GM23338 (cell line): ENCODE results near the gene MYO5A. TPM values are rescaled to one million over a fixed set of nuclear protein-coding genes. Genes with fewer than 3 reads are reported as not detected.

Experiments used
- ATAC-seq: fragments of 200-7000 bp; cut with Tn5 transposase; 3 replicates; pipeline ENCODE4 v1.9.1; 2020
- DNase-seq: peaks from one replicate; pipeline ENCODE4 v3.0.0-alpha.2; 2015; ENCODE audit warnings: low spot score
- H2AFZ ChIP-seq: fragments of 200-600 bp; sonication (generic); 2 replicates; pipeline ENCODE4 v1.8.0; 2016; ENCODE audit warnings: antibody characterized with exemption, mild to moderate bottlenecking, moderate library complexity
- H3F3A ChIP-seq: fragments of 200-600 bp; sonication (generic); replicated peaks from 2 replicates; pipeline ENCODE4 v1.8.0; 2017; ENCODE audit warnings: antibody characterized with exemption, mixed run types, low read depth
- H3K27ac ChIP-seq: fragments of 200-600 bp; sonication (generic); 2 replicates; pipeline ENCODE4 v1.6.1; 2016; ENCODE audit warnings: low read depth
- H3K27me3 ChIP-seq: fragments of 200-600 bp; sonication (generic); 2 replicates; pipeline ENCODE4 v1.8.0; 2016; ENCODE audit warnings: mild to moderate bottlenecking, mixed run types, moderate library complexity; ENCODE audit not compliant: insufficient read depth
- H3K36me3 ChIP-seq: fragments of 200-600 bp; sonication (generic); 2 replicates; pipeline ENCODE4 v1.8.0; 2016; ENCODE audit warnings: mild to moderate bottlenecking; ENCODE audit not compliant: insufficient read depth
- H3K4me1 ChIP-seq: fragments of 200-600 bp; sonication (generic); 2 replicates; pipeline ENCODE4 v1.8.0; 2016; ENCODE audit warnings: mild to moderate bottlenecking, moderate library complexity; ENCODE audit not compliant: insufficient read depth
- H3K4me2 ChIP-seq: fragments of 200-600 bp; sonication (generic); 2 replicates; pipeline ENCODE4 v1.7.1; 2017; ENCODE audit warnings: mixed run types
- H3K4me3 ChIP-seq: fragments of 200-600 bp; sonication (generic); 2 replicates; pipeline ENCODE4 v1.6.1; 2016; ENCODE audit warnings: mixed run types
- H3K79me2 ChIP-seq: fragments of 200-600 bp; sonication (generic); replicated peaks from 2 replicates; pipeline ENCODE4 v1.8.0; 2017; ENCODE audit warnings: mild to moderate bottlenecking; ENCODE audit not compliant: insufficient read depth
- H3K9me2 ChIP-seq: fragments of 200-600 bp; sonication (generic); 2 replicates; pipeline ENCODE4 v1.8.0; 2017; ENCODE audit not compliant: insufficient read depth
- H4K20me1 ChIP-seq: fragments of 200-600 bp; sonication (generic); replicated peaks from 2 replicates; pipeline ENCODE4 v1.8.0; 2017; ENCODE audit warnings: mild to moderate bottlenecking; ENCODE audit not compliant: insufficient read depth
- H3K27ac Mint-ChIP-seq: 2 replicates; pipeline ENCODE4 v1.8.0; 2020; ENCODE audit warnings: inconsistent platforms, mild to moderate bottlenecking, moderate library complexity, mixed read lengths
- H3K27me3 Mint-ChIP-seq: 3 replicates; pipeline ENCODE4 v1.8.0; 2022; ENCODE audit warnings: low read depth, mild to moderate bottlenecking, moderate library complexity, mixed read lengths, inconsistent platforms; ENCODE audit not compliant: insufficient read depth, poor library complexity
- H3K36me3 Mint-ChIP-seq: 3 replicates; pipeline ENCODE4 v1.8.0; 2021; ENCODE audit warnings: low read depth, mild to moderate bottlenecking, inconsistent platforms, moderate library complexity, mixed read lengths
- H3K4me1 Mint-ChIP-seq: 3 replicates; pipeline ENCODE4 v1.8.0; 2020; ENCODE audit warnings: mild to moderate bottlenecking, inconsistent platforms, mixed read lengths
- H3K4me3 Mint-ChIP-seq: 3 replicates; pipeline ENCODE4 v1.8.0; 2021; ENCODE audit warnings: moderate library complexity, mild to moderate bottlenecking, inconsistent platforms, mixed read lengths
- H3K9me3 Mint-ChIP-seq: 3 replicates; pipeline ENCODE4 v1.8.0; 2020; ENCODE audit warnings: moderate library complexity, mild to moderate bottlenecking, inconsistent platforms, mixed read lengths
- CREB1 ChIP-seq: fragments of 250-450 bp; sonication (Bioruptor Pico); IDR thresholded peaks from 2 replicates; pipeline ENCODE4 v1.5.0; 2020; ENCODE audit warnings: low read depth, mild to moderate bottlenecking, moderate library complexity
- ETS1 ChIP-seq: IDR thresholded peaks from 2 replicates; pipeline ENCODE4 v1.6.1; 2016; ENCODE audit warnings: antibody characterized with exemption
- EZH2 ChIP-seq: fragments of 200-600 bp; sonication (generic); IDR thresholded peaks from one replicate; pipeline ENCODE4 v1.8.0; 2017; ENCODE audit warnings: antibody characterized with exemption, mild to moderate bottlenecking, low read depth; ENCODE audit not compliant: unreplicated experiment
- JUNB ChIP-seq: IDR thresholded peaks from one replicate; pipeline ENCODE4 v1.6.1; 2016; ENCODE audit warnings: antibody characterized with exemption; ENCODE audit not compliant: unreplicated experiment
- NANOG ChIP-seq: IDR thresholded peaks from 2 replicates; pipeline ENCODE4 v1.6.1; 2016; ENCODE audit warnings: antibody characterized with exemption, borderline replicate concordance
- POLR2AphosphoS5 ChIP-seq: IDR thresholded peaks from 2 replicates; pipeline ENCODE4 v1.6.1; 2016; ENCODE audit warnings: antibody characterized with exemption, low read depth
- STAT1 ChIP-seq: IDR thresholded peaks from one replicate; pipeline ENCODE4 v1.6.1; 2016; ENCODE audit warnings: antibody characterized with exemption; ENCODE audit not compliant: unreplicated experiment
- ZNF114 ChIP-seq: fragments of 250-450 bp; sonication (Bioruptor Pico); IDR thresholded peaks from 2 replicates; pipeline ENCODE4 v1.5.0; 2020; ENCODE audit warnings: mild to moderate bottlenecking, moderate library complexity
- ZNF331 ChIP-seq: fragments of 250-450 bp; sonication (Bioruptor Pico); IDR thresholded peaks from 2 replicates; pipeline ENCODE4 v1.5.0; 2020; ENCODE audit warnings: low read depth, mild to moderate bottlenecking, moderate library complexity
- polyA plus RNA-seq: library from polyadenylated mRNA; unstranded; fragments of >200 nt; fragmentation: Nextera tagmentation; extraction: Ambion mirVana; gene quantifications from 2 replicates; pipeline ENCODE4 v1.2.1, GENCODE V29; 2016
- total RNA-seq: library from RNA; depleted of rRNA; stranded (reverse); fragments of >200 nt; shearing (Covaris generic); gene quantifications from 2 replicates; pipeline ENCODE4 v1.2.3, GENCODE V29; 2014
- TF ChIP-seq, protein P1 (sequence below): IDR thresholded peaks from one replicate; pipeline ENCODE4 v1.6.1; 2018; ENCODE audit warnings: antibody characterized with exemption; ENCODE audit not compliant: unreplicated experiment
- TF ChIP-seq, protein P2 (sequence below): fragments of 250-450 bp; sonication (Bioruptor Pico); IDR thresholded peaks from 2 replicates; pipeline ENCODE4 v1.5.0; 2020; ENCODE audit warnings: mild to moderate bottlenecking, moderate library complexity

The MYO5A gene
- total and polyA plus RNA-seq, 2 experiments from 2014 or later = 5.7 to 31.8 TPM

GRCh38 chr15:52368402-52368801, 160.3 kb downstream of the MYO5A start:
- H3K27me3 ChIP-seq = no peaks in the 10 kb centered on the region
- H3K4me1 Mint-ChIP-seq = peaks cover 8% of the 10 kb centered on the region
- no peak overlapping the region for H3K4me2 ChIP-seq
- H3K9me2 ChIP-seq = no peaks in the 10 kb centered on the region
- H3K36me3 Mint-ChIP-seq = peaks cover 13% of the 10 kb centered on the region
- H3K27me3 Mint-ChIP-seq = no peaks in the 10 kb centered on the region
- no peaks in the 10 kb centered on the region for H3F3A ChIP-seq
- no peak overlapping the region for H3K4me3 Mint-ChIP-seq
- DNase-seq (no peak), ATAC-seq (no peak)
- TF ChIP-seq ZNF331 (CRISPR knock-in tag) (no peak), EZH2 (no peak)
- no peak overlapping the region for H3K27ac Mint-ChIP-seq
- no peaks in the 10 kb centered on the region for H4K20me1 ChIP-seq
- no peaks in the 10 kb centered on the region for H3K9me3 Mint-ChIP-seq
- H3K27ac ChIP-seq = no peak overlapping the region
- H3K4me3 ChIP-seq = no peak overlapping the region
- no peaks in the 10 kb centered on the region for H3K79me2 ChIP-seq
- H3K36me3 ChIP-seq = no peaks in the 10 kb centered on the region
- H2AFZ ChIP-seq = no peak overlapping the region
- no peaks in the 10 kb centered on the region for H3K4me1 ChIP-seq

DNA sequence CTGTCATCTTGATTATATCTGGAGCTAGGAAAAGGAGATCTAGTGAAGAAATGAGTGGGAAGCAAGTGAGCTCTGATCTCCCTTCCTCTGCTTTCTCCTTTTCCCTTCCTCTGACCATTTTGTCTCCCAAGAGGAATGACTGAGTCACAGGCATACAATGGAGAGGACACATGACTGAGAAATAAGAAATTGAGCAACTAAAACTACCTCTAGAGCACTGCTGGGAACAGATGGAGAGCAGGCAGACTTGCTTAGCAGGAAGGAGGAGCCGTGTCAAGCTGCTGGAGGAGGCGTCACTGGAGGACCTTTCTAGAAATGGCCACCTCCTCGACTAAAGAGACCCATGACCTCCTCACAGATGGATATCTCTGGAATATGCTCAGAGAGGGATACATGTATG, 166.2 kb downstream of the MYO5A start:
- no peak for ATAC-seq
- Mint-ChIP-seq H3K36me3 (peaks cover 4% of the 10 kb centered on the region; the same call in 2 of the 3 replicates), H3K9me3 (no peaks in the 10 kb centered on the region), H3K27ac (no peak overlapping the region), H3K4me3 (no peak overlapping the region), H3K27me3 (no peaks in the 10 kb centered on the region), H3K4me1 (peaks cover 8% of the 10 kb centered on the region)
- Histone ChIP-seq H3K27ac (no peak overlapping the region), H3K79me2 (no peaks in the 10 kb centered on the region), H3K4me3 (no peak overlapping the region), H3F3A (no peaks in the 10 kb centered on the region), H4K20me1 (no peaks in the 10 kb centered on the region), H3K4me1 (no peaks in the 10 kb centered on the region), H3K27me3 (no peaks in the 10 kb centered on the region), H3K36me3 (no peaks in the 10 kb centered on the region), H3K4me2 (no peak overlapping the region), H2AFZ (no peak overlapping the region), H3K9me2 (no peaks in the 10 kb centered on the region)
- no peak for DNase-seq
- TF ChIP-seq ZNF331 (CRISPR knock-in tag) (no peak), ETS1 (no peak), POLR2AphosphoS5 (no peak), JUNB (no peak), STAT1 (no peak), ZNF114 (no peak), CREB1 (CRISPR knock-in tag) (no peak), NANOG (no peak)
- TF ChIP-seq, protein P1, sequence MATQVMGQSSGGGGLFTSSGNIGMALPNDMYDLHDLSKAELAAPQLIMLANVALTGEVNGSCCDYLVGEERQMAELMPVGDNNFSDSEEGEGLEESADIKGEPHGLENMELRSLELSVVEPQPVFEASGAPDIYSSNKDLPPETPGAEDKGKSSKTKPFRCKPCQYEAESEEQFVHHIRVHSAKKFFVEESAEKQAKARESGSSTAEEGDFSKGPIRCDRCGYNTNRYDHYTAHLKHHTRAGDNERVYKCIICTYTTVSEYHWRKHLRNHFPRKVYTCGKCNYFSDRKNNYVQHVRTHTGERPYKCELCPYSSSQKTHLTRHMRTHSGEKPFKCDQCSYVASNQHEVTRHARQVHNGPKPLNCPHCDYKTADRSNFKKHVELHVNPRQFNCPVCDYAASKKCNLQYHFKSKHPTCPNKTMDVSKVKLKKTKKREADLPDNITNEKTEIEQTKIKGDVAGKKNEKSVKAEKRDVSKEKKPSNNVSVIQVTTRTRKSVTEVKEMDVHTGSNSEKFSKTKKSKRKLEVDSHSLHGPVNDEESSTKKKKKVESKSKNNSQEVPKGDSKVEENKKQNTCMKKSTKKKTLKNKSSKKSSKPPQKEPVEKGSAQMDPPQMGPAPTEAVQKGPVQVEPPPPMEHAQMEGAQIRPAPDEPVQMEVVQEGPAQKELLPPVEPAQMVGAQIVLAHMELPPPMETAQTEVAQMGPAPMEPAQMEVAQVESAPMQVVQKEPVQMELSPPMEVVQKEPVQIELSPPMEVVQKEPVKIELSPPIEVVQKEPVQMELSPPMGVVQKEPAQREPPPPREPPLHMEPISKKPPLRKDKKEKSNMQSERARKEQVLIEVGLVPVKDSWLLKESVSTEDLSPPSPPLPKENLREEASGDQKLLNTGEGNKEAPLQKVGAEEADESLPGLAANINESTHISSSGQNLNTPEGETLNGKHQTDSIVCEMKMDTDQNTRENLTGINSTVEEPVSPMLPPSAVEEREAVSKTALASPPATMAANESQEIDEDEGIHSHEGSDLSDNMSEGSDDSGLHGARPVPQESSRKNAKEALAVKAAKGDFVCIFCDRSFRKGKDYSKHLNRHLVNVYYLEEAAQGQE = no peak
- TF ChIP-seq, protein P2, sequence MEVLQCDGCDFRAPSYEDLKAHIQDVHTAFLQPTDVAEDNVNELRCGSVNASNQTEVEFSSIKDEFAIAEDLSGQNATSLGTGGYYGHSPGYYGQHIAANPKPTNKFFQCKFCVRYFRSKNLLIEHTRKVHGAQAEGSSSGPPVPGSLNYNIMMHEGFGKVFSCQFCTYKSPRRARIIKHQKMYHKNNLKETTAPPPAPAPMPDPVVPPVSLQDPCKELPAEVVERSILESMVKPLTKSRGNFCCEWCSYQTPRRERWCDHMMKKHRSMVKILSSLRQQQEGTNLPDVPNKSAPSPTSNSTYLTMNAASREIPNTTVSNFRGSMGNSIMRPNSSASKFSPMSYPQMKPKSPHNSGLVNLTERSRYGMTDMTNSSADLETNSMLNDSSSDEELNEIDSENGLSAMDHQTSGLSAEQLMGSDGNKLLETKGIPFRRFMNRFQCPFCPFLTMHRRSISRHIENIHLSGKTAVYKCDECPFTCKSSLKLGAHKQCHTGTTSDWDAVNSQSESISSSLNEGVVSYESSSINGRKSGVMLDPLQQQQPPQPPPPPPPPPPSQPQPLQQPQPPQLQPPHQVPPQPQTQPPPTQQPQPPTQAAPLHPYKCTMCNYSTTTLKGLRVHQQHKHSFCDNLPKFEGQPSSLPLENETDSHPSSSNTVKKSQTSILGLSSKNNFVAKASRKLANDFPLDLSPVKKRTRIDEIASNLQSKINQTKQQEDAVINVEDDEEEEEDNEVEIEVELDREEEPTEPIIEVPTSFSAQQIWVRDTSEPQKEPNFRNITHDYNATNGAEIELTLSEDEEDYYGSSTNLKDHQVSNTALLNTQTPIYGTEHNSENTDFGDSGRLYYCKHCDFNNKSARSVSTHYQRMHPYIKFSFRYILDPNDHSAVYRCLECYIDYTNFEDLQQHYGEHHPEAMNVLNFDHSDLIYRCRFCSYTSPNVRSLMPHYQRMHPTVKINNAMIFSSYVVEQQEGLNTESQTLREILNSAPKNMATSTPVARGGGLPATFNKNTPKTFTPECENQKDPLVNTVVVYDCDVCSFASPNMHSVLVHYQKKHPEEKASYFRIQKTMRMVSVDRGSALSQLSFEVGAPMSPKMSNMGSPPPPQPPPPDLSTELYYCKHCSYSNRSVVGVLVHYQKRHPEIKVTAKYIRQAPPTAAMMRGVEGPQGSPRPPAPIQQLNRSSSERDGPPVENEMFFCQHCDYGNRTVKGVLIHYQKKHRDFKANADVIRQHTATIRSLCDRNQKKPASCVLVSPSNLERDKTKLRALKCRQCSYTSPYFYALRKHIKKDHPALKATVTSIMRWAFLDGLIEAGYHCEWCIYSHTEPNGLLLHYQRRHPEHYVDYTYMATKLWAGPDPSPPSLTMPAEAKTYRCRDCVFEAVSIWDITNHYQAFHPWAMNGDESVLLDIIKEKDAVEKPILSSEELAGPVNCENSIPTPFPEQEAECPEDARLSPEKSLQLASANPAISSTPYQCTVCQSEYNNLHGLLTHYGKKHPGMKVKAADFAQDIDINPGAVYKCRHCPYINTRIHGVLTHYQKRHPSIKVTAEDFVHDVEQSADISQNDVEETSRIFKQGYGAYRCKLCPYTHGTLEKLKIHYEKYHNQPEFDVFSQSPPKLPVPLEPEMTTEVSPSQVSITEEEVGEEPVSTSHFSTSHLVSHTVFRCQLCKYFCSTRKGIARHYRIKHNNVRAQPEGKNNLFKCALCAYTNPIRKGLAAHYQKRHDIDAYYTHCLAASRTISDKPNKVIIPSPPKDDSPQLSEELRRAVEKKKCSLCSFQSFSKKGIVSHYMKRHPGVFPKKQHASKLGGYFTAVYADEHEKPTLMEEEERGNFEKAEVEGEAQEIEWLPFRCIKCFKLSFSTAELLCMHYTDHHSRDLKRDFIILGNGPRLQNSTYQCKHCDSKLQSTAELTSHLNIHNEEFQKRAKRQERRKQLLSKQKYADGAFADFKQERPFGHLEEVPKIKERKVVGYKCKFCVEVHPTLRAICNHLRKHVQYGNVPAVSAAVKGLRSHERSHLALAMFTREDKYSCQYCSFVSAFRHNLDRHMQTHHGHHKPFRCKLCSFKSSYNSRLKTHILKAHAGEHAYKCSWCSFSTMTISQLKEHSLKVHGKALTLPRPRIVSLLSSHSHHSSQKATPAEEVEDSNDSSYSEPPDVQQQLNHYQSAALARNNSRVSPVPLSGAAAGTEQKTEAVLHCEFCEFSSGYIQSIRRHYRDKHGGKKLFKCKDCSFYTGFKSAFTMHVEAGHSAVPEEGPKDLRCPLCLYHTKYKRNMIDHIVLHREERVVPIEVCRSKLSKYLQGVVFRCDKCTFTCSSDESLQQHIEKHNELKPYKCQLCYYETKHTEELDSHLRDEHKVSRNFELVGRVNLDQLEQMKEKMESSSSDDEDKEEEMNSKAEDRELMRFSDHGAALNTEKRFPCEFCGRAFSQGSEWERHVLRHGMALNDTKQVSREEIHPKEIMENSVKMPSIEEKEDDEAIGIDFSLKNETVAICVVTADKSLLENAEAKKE (CRISPR knock-in tag) = no peak
